Spleen (tissue), 11 donors: ENCODE measurements around the gene EGFR. TPM values are rescaled to one million over a fixed set of nuclear protein-coding genes. Genes with fewer than 3 reads are reported as not detected.

Source experiments
- DNase-seq: peaks from one replicate; pipeline ENCODE4 v3.0.0-alpha.2; 2020
- H3K27ac ChIP-seq, 8 donors: fragments of 200-600 bp; sonication (generic) in 7 of 8; 1 replicate in 4 of 8; 2 replicates in 4 of 8; pipeline versions ENCODE4 v1.5.0 to v1.8.0; 2016 to 2021; ENCODE audit warnings: inconsistent platforms in 4 of 8, mild to moderate bottlenecking in 4 of 8, moderate library complexity in 1 of 8
- H3K27me3 ChIP-seq, 7 donors: fragments of 200-600 bp; sonication (generic) in 6 of 7; replicated peaks in 1 of 7; 1 replicate in 4 of 7; 2 replicates in 3 of 7; pipeline versions ENCODE4 v1.5.0 to v1.8.0; 2016 to 2021; ENCODE audit warnings: inconsistent platforms in 3 of 7, mild to moderate bottlenecking in 1 of 7
- H3K36me3 ChIP-seq, 6 donors: fragments of 200-600 bp; sonication (generic) in 5 of 6; 1 replicate in 4 of 6; 2 replicates in 2 of 6; pipeline versions ENCODE4 v1.5.0 to v1.8.0; 2016 to 2021; ENCODE audit warnings: inconsistent platforms in 2 of 6
- H3K4me1 ChIP-seq, 6 donors: fragments of 200-600 bp; sonication (generic) in 5 of 6; 1 replicate in 3 of 6; 2 replicates in 3 of 6; pipeline versions ENCODE4 v1.5.0 to v1.8.0; 2016 to 2021; ENCODE audit warnings: inconsistent platforms in 3 of 6
- H3K4me3 ChIP-seq, 8 donors: fragments of 200-600 bp; sonication (generic) in 7 of 8; 1 replicate in 4 of 8; 2 replicates in 4 of 8; pipeline versions ENCODE4 v1.5.0 to v1.8.0; 2016 to 2021; ENCODE audit warnings: inconsistent platforms in 4 of 8, mild to moderate bottlenecking in 4 of 8, moderate library complexity in 2 of 8
- H3K9me3 ChIP-seq, 8 donors: fragments of 200-600 bp; sonication (generic) in 7 of 8; 1 replicate in 4 of 8; 2 replicates in 4 of 8; pipeline versions ENCODE4 v1.5.0 to v1.8.0; 2016 to 2021; ENCODE audit warnings: inconsistent platforms in 4 of 8
- CTCF ChIP-seq, 11 experiments: fragments of 200-600 bp in 7 of 11; fragments of 450-650 bp in 4 of 11; sonication (generic) in 4 of 11; IDR thresholded peaks in 8 of 11; conservative IDR thresholded peaks in 3 of 11; 1 replicate in 7 of 11; 2 replicates in 4 of 11; pipeline versions ENCODE4 v1.4.0 to v1.8.0; 2016 to 2021; ENCODE audit warnings: antibody characterized with exemption in 11 of 11, inconsistent platforms in 4 of 11, mild to moderate bottlenecking in 1 of 11
- POLR2A ChIP-seq, 3 donors: fragments of 450-650 bp; IDR thresholded peaks; one replicate each; pipeline ENCODE4 v1.5.1; 2017; ENCODE audit warnings: antibody characterized with exemption in 3 of 3, mild to moderate bottlenecking in 1 of 3
- POLR2AphosphoS5 ChIP-seq, 3 donors: sonication (generic); formaldehyde crosslinking; IDR thresholded peaks; one replicate each; pipeline ENCODE4 v1.5.1; 2017; ENCODE audit warnings: antibody characterized with exemption in 3 of 3
- WGBS, 5 donors: extraction: QIAGEN DNeasy Blood & Tissue Kit in 3 of 5; methylation state at CpG; one replicate each; pipeline versions ENCODE4 v1.1.5 to v1.1.7; 2013 to 2018; 5-methylcytosine and 5-hydroxymethylcytosine counted together
- intact Hi-C: fragments of 100-400 bp; cut with DNase I; formaldehyde crosslinking; loops from one replicate; pipeline ENCODE4 v1.15.0; 2023; ENCODE audit warnings: low total_unique reads
- polyA plus RNA-seq, 3 donors: library from polyadenylated mRNA; stranded (reverse); fragments of 200-250 nt; gene quantifications; one replicate each; pipeline ENCODE4 v1.2.1, GENCODE V29; 2013
- total RNA-seq, 7 donors: library from RNA; depleted of rRNA in 3 of 7; stranded (reverse); fragments of >200 nt in 3 of 7; fragmentation: NEBNext Ultra II Directional in 4 of 7; extraction: Animal tissue kit (Norgen Biotek cat#: 25700) in 4 of 7; gene quantifications; one replicate each; pipeline versions ENCODE4 v1.1.0 to v1.2.1, GENCODE V29; 2016 to 2021
- donor health status: healthy with polysubstance abuse.
- donor health status: DM: no; HTN: no; CAD: no; lungs with moderate emphysema.
- donor health status: DM: no; HTN: no; CAD: no.
- donor health status: Bipolar disorder and iron deficiency.
- donor health status: healthy.
- donor health status: DM: no; HTN: no; CAD: no.
- donor health status: DM: yes; HTN: yes; CAD: no.

Gene EGFR
- total and polyA plus RNA-seq, 10 donors = 1.1 to 35.2 (median 24.5) TPM

DNA sequence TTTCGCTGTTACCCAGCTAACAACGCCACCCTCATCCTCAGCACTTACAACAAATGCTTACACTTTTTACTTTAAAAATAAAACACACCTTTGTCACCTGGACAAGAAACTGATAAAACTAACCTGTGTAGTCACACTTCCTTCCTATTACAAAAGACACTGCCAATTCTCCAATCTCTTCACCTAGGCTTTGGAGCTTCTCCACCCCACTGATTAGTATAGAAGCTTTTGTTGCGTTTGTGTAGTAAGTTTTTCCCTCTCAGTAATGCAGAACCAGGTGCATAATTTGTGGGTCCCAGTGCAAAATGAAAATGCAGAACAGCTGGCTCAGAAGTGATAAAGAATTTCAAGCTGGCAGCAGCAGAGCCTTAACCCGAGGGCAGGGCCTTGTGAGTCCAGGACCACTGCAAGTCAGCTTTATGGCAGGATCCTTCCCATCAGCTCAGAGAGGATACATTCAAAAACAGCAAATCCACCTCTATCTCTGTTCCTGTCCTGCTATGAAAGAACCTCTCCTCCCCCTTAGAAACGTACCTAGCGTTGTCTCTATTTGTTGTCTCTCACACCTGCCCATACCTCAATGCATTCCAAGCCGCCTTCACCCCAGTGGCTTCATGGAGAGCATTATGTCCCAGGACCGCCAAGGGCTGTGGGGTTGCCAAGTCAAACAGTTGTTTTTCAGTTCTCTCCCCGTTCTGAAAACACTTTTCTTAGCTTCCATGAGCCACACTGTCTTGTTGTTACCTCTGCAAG is 40.3 kb upstream of the EGFR start:
- 73 to 87% (median 79%) methylated on average over 9 of the region's 9 CpGs for WGBS, 5 donors
- no peaks in the 10 kb centered on the region for H3K27me3 ChIP-seq
- intact Hi-C loops = no loop called here
- no peak for DNase-seq
- no peak overlapping the region for H3K27ac ChIP-seq
- H3K4me1 ChIP-seq = no peaks in the 10 kb centered on the region
- peaks cover 0 to 3% (median 0%) of the 10 kb centered on the region in 8 donors for H3K9me3 ChIP-seq
- no peak overlapping the region for H3K4me3 ChIP-seq
- TF ChIP-seq CTCF (IDR thresholded peaks at IDR 0.05 in 8 of 11, conservative IDR thresholded peaks at IDR 0.05 in 3 of 11) = no peak
- TF ChIP-seq POLR2AphosphoS5 (IDR thresholded peaks at IDR 0.05) = no peak
- TF ChIP-seq POLR2A (IDR thresholded peaks at IDR 0.05) = no peak
- no peaks in the 10 kb centered on the region for H3K36me3 ChIP-seq

DNA sequence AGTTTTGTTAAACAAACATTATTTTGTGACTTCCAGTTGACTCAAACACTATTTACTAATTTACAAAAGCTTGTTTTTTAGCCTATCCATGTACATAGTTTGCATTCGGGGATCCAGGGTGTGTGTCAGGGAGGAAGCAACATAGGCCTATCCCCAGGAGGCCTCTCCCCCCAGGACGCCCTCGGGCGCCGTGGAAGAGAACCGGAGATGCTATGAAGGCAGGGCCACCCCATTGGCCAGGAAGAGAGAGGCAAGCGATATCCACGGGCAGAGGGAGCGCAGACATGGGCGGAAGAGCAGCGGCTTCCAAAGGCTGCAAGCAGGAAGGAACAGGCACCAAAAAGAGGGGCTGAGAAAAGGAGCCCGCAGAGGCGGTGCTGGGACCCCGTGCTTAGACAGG is 38.3 kb upstream of the EGFR start:
- WGBS, 5 donors = 86 to 90% (median 87%) methylated on average over 14 of the region's 14 CpGs
- Histone ChIP-seq H3K4me1 (no peaks in the 10 kb centered on the region), H3K9me3 (peaks cover 0 to 3% (median 0%) of the 10 kb centered on the region in 8 donors), H3K4me3 (no peak overlapping the region), H3K36me3 (no peaks in the 10 kb centered on the region), H3K27me3 (no peaks in the 10 kb centered on the region), H3K27ac (no peak overlapping the region)
- TF ChIP-seq CTCF (IDR thresholded peaks at IDR 0.05 in 8 of 11, conservative IDR thresholded peaks at IDR 0.05 in 3 of 11) = no peak
- TF ChIP-seq POLR2AphosphoS5 (IDR thresholded peaks at IDR 0.05) = no peak
- TF ChIP-seq POLR2A (IDR thresholded peaks at IDR 0.05) = no peak
- intact Hi-C loops = no loop called here
- no peak for DNase-seq

- Histone ChIP-seq H3K9me3 (no peaks in the 10 kb centered on the region), H3K27ac (no peak overlapping the region), H3K4me1 (no peaks in the 10 kb centered on the region), H3K27me3 (no peaks in the 10 kb centered on the region), H3K36me3 (no peaks in the 10 kb centered on the region), H3K4me3 (no peak overlapping the region)
- TF ChIP-seq POLR2A (IDR thresholded peaks at IDR 0.05) (no peak), POLR2AphosphoS5 (IDR thresholded peaks at IDR 0.05) (no peak), CTCF (IDR thresholded peaks at IDR 0.05 in 8 of 11, conservative IDR thresholded peaks at IDR 0.05 in 3 of 11) (no peak)
- 87 to 92% (median 89%) methylated on average over 10 to 11 of the region's 11 CpGs for WGBS, 5 donors
- intact Hi-C loops = no loop called here
- DNase-seq = no peak
Measured at GRCh38 chr7:54981913-54982312, 36.9 kb upstream of the EGFR start.

- Histone ChIP-seq H3K4me3 (no peak overlapping the region), H3K27ac (no peak overlapping the region), H3K27me3 (no peaks in the 10 kb centered on the region), H3K36me3 (no peaks in the 10 kb centered on the region), H3K4me1 (no peaks in the 10 kb centered on the region), H3K9me3 (no peaks in the 10 kb centered on the region)
- intact Hi-C loops = no loop called here
- TF ChIP-seq POLR2A (IDR thresholded peaks at IDR 0.05) (no peak), POLR2AphosphoS5 (IDR thresholded peaks at IDR 0.05) (no peak), CTCF (IDR thresholded peaks at IDR 0.05 in 8 of 11, conservative IDR thresholded peaks at IDR 0.05 in 3 of 11) (no peak)
- 68 to 82% (median 74%) methylated on average over 7 of the region's 7 CpGs for WGBS, 5 donors
- no peak for DNase-seq
Measured at GRCh38 chr7:54985426-54986330, 33.1 kb upstream of the EGFR start.
